LNCAP (cell line): ENCODE measurements around the gene SLC23A3.

Experiments used
- CTCF ChIP-seq: fragments of 450-650 bp; IDR thresholded peaks from 2 replicates; pipeline ENCODE4 v1.5.1; 2017; ENCODE audit warnings: mild to moderate bottlenecking

SLC23A3 gene

DNA sequence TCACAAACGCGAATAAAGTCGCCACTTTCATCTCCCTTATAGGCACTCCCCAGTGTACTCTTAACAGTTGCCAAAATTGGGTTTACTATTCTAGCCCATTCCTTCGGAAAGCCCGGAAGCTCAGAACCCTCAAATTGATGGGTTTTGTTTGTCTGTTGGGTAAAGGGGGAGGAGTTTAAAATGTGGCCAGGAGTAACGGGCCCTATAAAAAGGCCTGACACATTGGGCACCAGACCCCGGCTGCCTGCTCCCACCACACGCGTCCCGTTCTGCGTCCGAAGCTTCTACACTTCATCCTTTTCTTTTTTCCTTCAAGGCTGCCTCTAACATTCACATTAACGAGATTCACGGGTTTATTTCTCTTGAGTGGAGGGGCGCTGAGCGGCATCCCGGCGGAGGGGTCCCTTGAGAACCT is 10.1 kb downstream of the SLC23A3 start:
- TF ChIP-seq CTCF: no peak

- TF ChIP-seq CTCF: no peak
Measured at GRCh38 chr2:219158586-219158985, 11.2 kb downstream of the SLC23A3 start.

DNA sequence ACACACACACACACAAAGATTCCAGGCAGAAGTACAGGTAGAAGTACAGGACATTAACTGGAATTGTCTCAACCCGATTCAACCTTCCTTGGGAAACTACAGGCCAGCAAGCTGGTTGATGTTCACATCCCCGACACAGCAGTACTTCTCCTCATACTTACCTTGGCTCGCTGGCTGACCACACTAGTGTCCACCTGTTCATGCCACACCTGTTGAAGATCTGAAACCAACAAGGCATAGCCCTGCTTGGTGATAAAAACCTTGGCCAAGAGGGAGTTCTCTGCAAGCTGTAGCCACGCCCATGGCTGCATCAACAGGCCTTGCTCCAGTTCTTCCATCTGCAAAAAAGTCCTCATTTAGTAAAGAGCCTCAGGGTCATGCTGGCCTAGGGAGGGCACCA is 11.8 kb downstream of the SLC23A3 start:
- no peak for TF ChIP-seq CTCF

- no peak for TF ChIP-seq CTCF
Measured at GRCh38 chr2:219157396-219157795, 12.4 kb downstream of the SLC23A3 start.

DNA sequence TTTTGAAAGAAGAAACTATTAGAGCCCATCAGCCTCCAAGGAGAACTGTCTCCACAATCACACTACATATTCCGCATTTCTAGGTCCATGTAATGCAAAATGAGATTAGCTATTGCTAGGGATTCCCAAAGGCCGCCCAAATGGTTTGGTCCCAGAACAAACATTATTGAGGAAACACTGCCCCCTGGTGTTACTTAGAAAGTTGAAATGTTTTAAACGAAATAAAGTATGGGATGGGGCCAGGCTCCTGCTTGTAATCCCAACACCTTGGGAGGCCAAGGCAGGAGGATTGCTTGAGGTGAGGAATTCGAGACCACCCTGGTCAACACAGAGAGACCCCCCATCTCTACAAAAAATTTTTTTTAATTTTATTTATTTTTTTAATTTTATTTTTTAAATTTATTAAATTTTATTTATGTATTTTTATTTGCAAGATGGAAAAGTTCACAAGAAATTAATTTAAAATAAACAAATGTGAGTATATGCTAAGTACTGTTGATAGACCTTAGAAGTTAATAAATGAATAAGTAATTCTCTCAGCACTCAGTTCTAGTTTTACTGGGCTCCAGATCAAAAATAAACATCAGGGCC is 14.7 kb downstream of the SLC23A3 start:
- peak; percentile 23; the same call in 1 of the 2 replicates for TF ChIP-seq CTCF

GRCh38 chr2:219149667-219150066 is 20.2 kb downstream of the SLC23A3 start:
- no peak for TF ChIP-seq CTCF

DNA sequence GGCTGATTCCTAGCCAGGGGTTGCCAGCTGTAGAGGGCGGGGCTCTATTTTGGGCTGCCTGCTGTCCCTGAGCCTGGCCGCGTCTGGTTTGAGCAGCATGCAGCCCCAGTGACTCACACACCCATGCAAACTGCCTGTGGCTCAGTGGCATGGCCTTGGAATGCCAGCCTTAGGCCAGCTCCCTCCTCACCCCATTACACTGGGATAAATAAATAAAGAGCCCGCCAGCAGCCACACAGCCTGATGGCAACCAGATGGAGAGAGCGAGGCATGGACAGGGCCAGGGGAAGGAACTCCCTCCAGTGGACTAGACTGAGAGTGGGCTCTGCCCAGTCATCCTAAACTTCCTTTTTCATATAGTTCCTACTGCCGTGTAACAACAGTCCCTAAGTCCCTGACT is 27.5 kb downstream of the SLC23A3 start:
- TF ChIP-seq CTCF: no peak

DNA sequence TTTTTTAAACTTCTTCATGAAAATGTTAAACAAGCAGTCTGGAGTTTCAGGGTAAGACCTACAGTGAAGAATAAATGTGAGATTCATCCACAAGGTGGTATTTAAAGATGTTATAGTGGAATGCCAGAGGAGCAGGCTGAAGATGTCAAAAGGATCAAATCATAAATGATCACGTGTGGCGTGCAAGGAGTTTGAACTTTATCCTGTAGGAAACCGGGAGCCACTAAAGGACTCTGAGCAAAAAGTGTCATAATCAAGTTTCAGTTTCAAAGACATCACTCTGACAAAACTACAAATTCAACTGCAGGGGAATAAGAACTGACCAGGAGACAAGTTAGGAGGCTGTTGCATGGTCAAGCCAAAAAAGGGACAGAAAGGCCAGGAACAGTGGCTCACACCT is 29.1 kb downstream of the SLC23A3 start:
- no peak for TF ChIP-seq CTCF
